CD4-positive, alpha-beta T cell (primary cell): ENCODE results near the gene NRXN3. TPM values are rescaled to one million over a fixed set of nuclear protein-coding genes. Genes with fewer than 3 reads are reported as not detected.

ENCODE experiments used
- ATAC-seq: fragments of 200-7000 bp; cut with Tn5 transposase; one replicate; pipeline ENCODE4 v1.10.0; 2022; ENCODE audit warnings: mild to moderate bottlenecking; ENCODE audit not compliant: poor library complexity
- CTCF ChIA-PET: fragments of 350-600 bp; sonication (Branson Sonifier 250); formaldehyde crosslinking; loops from one replicate; lab custom pipeline; 2021; ENCODE audit warnings: antibody characterized with exemption, inconsistent platforms; lab: Charles Lee
- POLR2A ChIA-PET: fragments of 350-600 bp; sonication (Branson Sonifier 250); formaldehyde crosslinking; loops from one replicate; lab custom pipeline; 2021; ENCODE audit warnings: antibody characterized with exemption, inconsistent platforms; lab: Charles Lee
- DNase-seq, 14 experiments: peaks; one replicate each; pipeline ENCODE4 v3.0.0-alpha.2; 2013 to 2020; ENCODE audit warnings: mixed read lengths in 2 of 14
- H3K27ac ChIP-seq, 2 donors: one replicate each; pipeline versions ENCODE4 v1.5.1 to v1.7.0; 2013; ENCODE audit warnings: low read length in 2 of 2, low read depth in 1 of 2, mild to moderate bottlenecking in 1 of 2
- H3K27me3 ChIP-seq, 2 experiments: 1 replicate in 1 of 2; 2 replicates in 1 of 2; pipeline versions ENCODE4 v1.6.1 to v1.7.0; 2013; ENCODE audit warnings: low read length in 2 of 2, control low read depth in 1 of 2, mild to moderate bottlenecking in 1 of 2, moderate library complexity in 1 of 2; ENCODE audit not compliant: insufficient read depth in 2 of 2, control insufficient read depth in 1 of 2
- H3K36me3 ChIP-seq: one replicate; pipeline ENCODE4 v1.6.1; 2013; ENCODE audit warnings: low read length, control low read depth; ENCODE audit not compliant: insufficient read depth
- H3K4me1 ChIP-seq: one replicate; pipeline ENCODE4 v1.6.1; 2013; ENCODE audit warnings: low read length, control low read depth; ENCODE audit not compliant: insufficient read depth
- H3K4me3 ChIP-seq: one replicate; pipeline ENCODE4 v1.5.1; 2013; ENCODE audit warnings: mild to moderate bottlenecking, low read length, moderate library complexity
- H3K9me3 ChIP-seq, 2 experiments: 1 replicate in 1 of 2; 2 replicates in 1 of 2; pipeline versions ENCODE4 v1.6.1 to v1.7.0; 2013; ENCODE audit warnings: low read length in 2 of 2, mild to moderate bottlenecking in 2 of 2, control low read depth in 1 of 2, moderate library complexity in 1 of 2; ENCODE audit not compliant: control insufficient read depth in 1 of 2, insufficient read depth in 1 of 2
- H3K27ac Mint-ChIP-seq: one replicate; pipeline ENCODE4 v1.8.0; 2020; ENCODE audit warnings: mixed read lengths
- H3K27me3 Mint-ChIP-seq: one replicate; pipeline ENCODE4 v1.8.0; 2021; ENCODE audit warnings: mixed read lengths
- H3K36me3 Mint-ChIP-seq: one replicate; pipeline ENCODE4 v1.8.0; 2021; ENCODE audit warnings: low read depth, mixed read lengths
- H3K4me1 Mint-ChIP-seq: one replicate; pipeline ENCODE4 v1.8.0; 2021; ENCODE audit warnings: low read depth, mixed read lengths
- H3K4me3 Mint-ChIP-seq: one replicate; pipeline ENCODE4 v1.8.0; 2020; ENCODE audit warnings: mild to moderate bottlenecking, mixed read lengths
- H3K9me3 Mint-ChIP-seq: one replicate; pipeline ENCODE4 v1.8.0; 2020; ENCODE audit warnings: mixed read lengths
- intact Hi-C, 2 experiments: fragments of 100-400 bp; cut with DNase I in 1 of 2; cut with micrococcal nuclease in 1 of 2; formaldehyde crosslinking; loops; one replicate each; pipeline versions ENCODE4 v1.15.1 to v1.9.0; 2023 to 2025; cut with DNase I, micrococcal nuclease
- total RNA-seq, 174 experiments: library from RNA in 2 of 174; stranded (reverse) in 2 of 174; gene quantifications; one replicate each; pipeline ENCODE4 v1.2.3 and lab custom pipeline; 2021 to 2026
- TF ChIP-seq, protein P1 (sequence below): fragments of 200-600 bp; IDR thresholded peaks from one replicate; pipeline ENCODE4 v1.8.0; 2022; ENCODE audit warnings: antibody characterized with exemption, mild to moderate bottlenecking

The NRXN3 gene
- total RNA-seq, 2 experiments from 2014 or later: not detected

DNA sequence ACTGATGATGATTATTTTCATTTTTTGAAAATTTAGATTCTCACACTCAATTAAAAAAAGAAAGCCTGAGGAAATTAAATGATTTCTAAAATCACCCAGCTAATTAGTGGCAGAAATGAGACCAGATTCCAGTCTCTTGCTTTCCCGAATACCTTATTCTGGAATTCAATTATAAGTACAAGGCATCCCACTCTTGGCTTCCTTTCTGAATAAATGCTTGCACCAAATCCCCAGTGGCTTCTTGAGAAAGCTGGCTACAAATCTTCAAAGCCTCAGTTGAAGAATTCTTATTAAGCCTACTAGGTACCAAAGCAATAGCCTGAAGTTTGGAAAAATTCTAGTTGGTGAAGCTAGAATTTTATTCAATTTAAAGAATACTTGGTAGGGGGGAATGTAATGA is 1564.5 kb downstream of the NRXN3 start:
- H3K27me3 Mint-ChIP-seq: no peaks in the 10 kb centered on the region
- H3K4me3 Mint-ChIP-seq: no peak overlapping the region
- Histone ChIP-seq H3K4me3 (no peak overlapping the region), H3K27ac (no peak overlapping the region), H3K27me3 (no peaks in the 10 kb centered on the region), H3K36me3 (no peaks in the 10 kb centered on the region), H3K4me1 (no peaks in the 10 kb centered on the region), H3K9me3 (peaks cover 0 to 4% of the 10 kb centered on the region in 2 experiments)
- H3K4me1 Mint-ChIP-seq: no peaks in the 10 kb centered on the region
- H3K27ac Mint-ChIP-seq: no peak overlapping the region
- H3K36me3 Mint-ChIP-seq: no peaks in the 10 kb centered on the region
- POLR2A ChIA-PET: no interaction called here
- TF ChIP-seq, protein P1, sequence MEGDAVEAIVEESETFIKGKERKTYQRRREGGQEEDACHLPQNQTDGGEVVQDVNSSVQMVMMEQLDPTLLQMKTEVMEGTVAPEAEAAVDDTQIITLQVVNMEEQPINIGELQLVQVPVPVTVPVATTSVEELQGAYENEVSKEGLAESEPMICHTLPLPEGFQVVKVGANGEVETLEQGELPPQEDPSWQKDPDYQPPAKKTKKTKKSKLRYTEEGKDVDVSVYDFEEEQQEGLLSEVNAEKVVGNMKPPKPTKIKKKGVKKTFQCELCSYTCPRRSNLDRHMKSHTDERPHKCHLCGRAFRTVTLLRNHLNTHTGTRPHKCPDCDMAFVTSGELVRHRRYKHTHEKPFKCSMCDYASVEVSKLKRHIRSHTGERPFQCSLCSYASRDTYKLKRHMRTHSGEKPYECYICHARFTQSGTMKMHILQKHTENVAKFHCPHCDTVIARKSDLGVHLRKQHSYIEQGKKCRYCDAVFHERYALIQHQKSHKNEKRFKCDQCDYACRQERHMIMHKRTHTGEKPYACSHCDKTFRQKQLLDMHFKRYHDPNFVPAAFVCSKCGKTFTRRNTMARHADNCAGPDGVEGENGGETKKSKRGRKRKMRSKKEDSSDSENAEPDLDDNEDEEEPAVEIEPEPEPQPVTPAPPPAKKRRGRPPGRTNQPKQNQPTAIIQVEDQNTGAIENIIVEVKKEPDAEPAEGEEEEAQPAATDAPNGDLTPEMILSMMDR: no peak
- ATAC-seq (no peak), DNase-seq (no peak)
- CTCF ChIA-PET: no interaction called here
- intact Hi-C loops: no loop called here
- H3K9me3 Mint-ChIP-seq: peaks cover 12% of the 10 kb centered on the region

DNA sequence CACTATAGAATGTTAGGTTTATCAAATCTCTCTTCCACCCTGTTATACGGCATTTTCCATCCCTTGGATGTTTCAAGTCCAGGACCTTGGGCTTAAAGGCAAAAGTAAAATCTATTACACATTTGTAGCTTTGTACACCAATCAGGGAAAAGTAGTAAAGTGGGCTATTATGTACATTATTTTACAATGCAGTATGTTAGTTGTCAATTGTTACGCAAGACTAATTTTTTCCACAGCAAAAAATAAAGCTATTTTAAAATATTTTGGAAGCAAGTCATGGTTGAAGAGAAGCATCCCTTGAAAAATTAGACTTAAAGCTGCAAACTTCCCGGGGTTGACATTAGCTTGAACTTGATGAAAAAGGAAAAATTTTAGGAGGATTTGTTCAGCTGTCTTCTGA is 1564.9 kb downstream of the NRXN3 start:
- TF ChIP-seq, protein P1: no peak
- ChIA-PET POLR2A (no interaction called here), CTCF (no interaction called here)
- no peaks in the 10 kb centered on the region for H3K27me3 Mint-ChIP-seq
- intact Hi-C loops: no loop called here
- ATAC-seq (no peak), DNase-seq (no peak)
- Histone ChIP-seq H3K4me1 (no peaks in the 10 kb centered on the region), H3K4me3 (no peak overlapping the region), H3K27me3 (no peaks in the 10 kb centered on the region), H3K27ac (no peak overlapping the region), H3K9me3 (peaks cover 0 to 4% of the 10 kb centered on the region in 2 experiments), H3K36me3 (no peaks in the 10 kb centered on the region)
- no peaks in the 10 kb centered on the region for H3K36me3 Mint-ChIP-seq
- no peak overlapping the region for H3K4me3 Mint-ChIP-seq
- H3K4me1 Mint-ChIP-seq: no peaks in the 10 kb centered on the region
- no peak overlapping the region for H3K27ac Mint-ChIP-seq
- peaks cover 12% of the 10 kb centered on the region for H3K9me3 Mint-ChIP-seq

DNA sequence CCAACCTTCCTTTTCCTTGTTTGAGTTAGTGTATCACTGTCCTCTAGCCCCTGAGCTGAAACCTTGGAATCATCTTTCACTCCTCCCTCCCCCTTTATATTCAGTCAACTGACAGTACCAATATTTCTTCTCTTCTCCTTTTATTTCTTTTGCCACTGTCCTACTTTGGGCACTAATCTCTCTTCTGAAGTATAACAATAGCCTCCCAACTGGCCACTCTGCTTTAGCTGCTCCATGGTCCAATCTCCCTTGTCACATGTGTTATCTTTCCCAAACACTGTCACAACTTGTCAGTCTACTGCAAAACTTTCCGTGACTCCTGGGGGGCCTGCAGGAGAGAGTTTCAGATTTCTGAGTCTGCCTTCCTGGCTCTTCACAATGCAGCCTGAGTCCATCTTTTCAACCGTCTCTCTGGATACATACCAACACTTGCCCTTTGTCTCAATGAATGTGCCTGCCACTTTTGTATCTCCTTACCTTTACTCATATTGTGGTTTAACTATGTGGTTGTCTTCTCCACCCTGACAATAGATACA is 1570.0 kb downstream of the NRXN3 start:
- Mint-ChIP-seq H3K4me1 (no peaks in the 10 kb centered on the region), H3K36me3 (no peaks in the 10 kb centered on the region), H3K4me3 (no peak overlapping the region), H3K9me3 (peaks cover 12% of the 10 kb centered on the region), H3K27me3 (no peaks in the 10 kb centered on the region), H3K27ac (no peak overlapping the region)
- ChIA-PET POLR2A (no interaction called here), CTCF (no interaction called here)
- no peaks in the 10 kb centered on the region for H3K27me3 ChIP-seq
- no peak for DNase-seq
- ATAC-seq: no peak
- H3K36me3 ChIP-seq: no peaks in the 10 kb centered on the region
- intact Hi-C loops: no loop called here
- TF ChIP-seq, protein P1: no peak
- H3K4me3 ChIP-seq: no peak overlapping the region
- no peak overlapping the region for H3K27ac ChIP-seq
- H3K4me1 ChIP-seq: no peaks in the 10 kb centered on the region
- H3K9me3 ChIP-seq: peaks cover 0 to 4% of the 10 kb centered on the region in 2 experiments
